HCT116 (cell line): Measurements from ENCODE around the gene OPCML. TPM values are rescaled to one million over a fixed set of nuclear protein-coding genes. Genes with fewer than 3 reads are reported as not detected.

ENCODE experiments used
- ATAC-seq: fragments of 200-7000 bp; cut with Tn5 transposase; 2 replicates; pipeline ENCODE4 v1.9.1; 2020; ENCODE audit warnings: mild to moderate bottlenecking, moderate library complexity
- BruUV-seq: library from RNA; stranded (reverse); fragments of 400-500 nt; replicated peaks from 2 replicates; lab custom pipeline; 2021; lab: Mats Ljungman, UMichigan
- CTCF ChIA-PET: fragments of 300-600 bp; sonication (Branson Sonifier 250); formaldehyde crosslinking; loops from one replicate; lab custom pipeline; 2021; ENCODE audit warnings: antibody characterized with exemption; lab: Charles Lee
- POLR2A ChIA-PET: fragments of 300-600, 350-600 bp; sonication (Branson Sonifier 250); formaldehyde crosslinking; loops from one replicate; lab custom pipeline; 2021; ENCODE audit warnings: antibody characterized with exemption; lab: Charles Lee
- RAD21 ChIA-PET, 2 experiments: fragments of 300-600 bp; sonication (Branson Sonifier 250); formaldehyde crosslinking; loops; one replicate each; lab custom pipeline; 2023; ENCODE audit warnings: low total read pairs in 2 of 2; ENCODE audit not compliant: uncharacterized antibody in 2 of 2, unreplicated experiment in 2 of 2, low non-redundant PET in 1 of 2; lab: Charles Lee
- DNase-seq: peaks from one replicate; pipeline ENCODE4 v3.0.0-alpha.2; 2010; ENCODE audit warnings: low read depth, low spot score
- H2AFZ ChIP-seq: fragments of 200-600 bp; shearing (Covaris generic), sonication (generic); 2 replicates; pipeline ENCODE4 v1.6.1; 2017; ENCODE audit warnings: low read depth, mixed run types, mixed read lengths, antibody characterized with exemption, low read length; ENCODE audit not compliant: poor library complexity, severe bottlenecking
- H3K27ac ChIP-seq: 2 replicates; pipeline ENCODE4 v1.5.1; 2012; ENCODE audit warnings: low read depth, low read length
- H3K27me3 ChIP-seq: fragments of 200-600 bp; sonication (generic); 2 replicates; pipeline ENCODE4 v1.6.1; 2016; ENCODE audit warnings: mixed run types, low read length, mixed read lengths; ENCODE audit not compliant: insufficient read depth
- H3K36me3 ChIP-seq, 2 experiments: fragments of 200-500 bp in 1 of 2; fragments of 200-600 bp in 1 of 2; sonication (Bioruptor generic) in 1 of 2; sonication (generic) in 1 of 2; 2 replicates each; pipeline versions ENCODE4 v1.5.1 to v1.6.1; 2014 to 2016; ENCODE audit warnings: low read length in 2 of 2, inconsistent platforms in 1 of 2, mixed read lengths in 1 of 2, mixed run types in 1 of 2; ENCODE audit not compliant: insufficient read depth in 2 of 2, control insufficient read depth in 1 of 2
- H3K4me1 ChIP-seq, 2 experiments: fragments of 200-600 bp in 1 of 2; sonication (generic) in 1 of 2; 2 replicates each; pipeline versions ENCODE4 v1.5.1 to v1.6.1; 2012 to 2017; ENCODE audit warnings: low read length in 2 of 2, inconsistent platforms in 1 of 2, mild to moderate bottlenecking in 1 of 2, mixed read lengths in 1 of 2, mixed run types in 1 of 2, moderate library complexity in 1 of 2; ENCODE audit not compliant: insufficient read depth in 2 of 2, control insufficient read depth in 1 of 2
- H3K4me2 ChIP-seq: fragments of 200-600 bp; sonication (generic); 2 replicates; pipeline ENCODE4 v1.6.1; 2017; ENCODE audit warnings: mixed run types, low read length, mixed read lengths
- H3K4me3 ChIP-seq, 2 experiments: fragments of 200-600 bp in 1 of 2; sonication (generic) in 1 of 2; replicated peaks in 1 of 2; 2 replicates each; pipeline ENCODE4 v1.5.1; 2011 to 2016; ENCODE audit warnings: low read length in 2 of 2, control low read depth in 1 of 2, low read depth in 1 of 2, mild to moderate bottlenecking in 1 of 2, mixed read lengths in 1 of 2, mixed run types in 1 of 2
- H3K79me2 ChIP-seq: fragments of 200-600 bp; sonication (generic); 2 replicates; pipeline ENCODE4 v1.6.1; 2017; ENCODE audit warnings: mild to moderate bottlenecking, mixed run types, low read length, moderate library complexity, mixed read lengths; ENCODE audit not compliant: insufficient read depth
- H3K9ac ChIP-seq: fragments of 200-600 bp; sonication (generic); 2 replicates; pipeline ENCODE4 v1.6.1; 2016; ENCODE audit warnings: low read length, mixed read lengths
- H3K9me2 ChIP-seq: fragments of 200-600 bp; sonication (generic), shearing (Covaris generic); 2 replicates; pipeline ENCODE4 v1.6.1; 2017; ENCODE audit warnings: mixed run types, mild to moderate bottlenecking, moderate library complexity; ENCODE audit not compliant: insufficient read depth
- H3K9me3 ChIP-seq, 2 experiments: fragments of 200-500 bp in 1 of 2; fragments of 200-600 bp in 1 of 2; sonication (Bioruptor generic) in 1 of 2; sonication (generic) in 1 of 2; 2 replicates each; pipeline ENCODE4 v1.6.1; 2014 to 2017; ENCODE audit warnings: low read length in 2 of 2, mixed read lengths in 2 of 2, inconsistent platforms in 1 of 2, low read depth in 1 of 2, mild to moderate bottlenecking in 1 of 2, mixed run types in 1 of 2, moderate library complexity in 1 of 2; ENCODE audit not compliant: control insufficient read depth in 1 of 2, insufficient read depth in 1 of 2
- H4K20me1 ChIP-seq: fragments of 200-600 bp; sonication (generic), shearing (Covaris generic); 2 replicates; pipeline ENCODE4 v1.6.1; 2017; ENCODE audit warnings: mixed run types, mild to moderate bottlenecking, moderate library complexity; ENCODE audit not compliant: insufficient read depth
- ELF1 ChIP-seq: IDR thresholded peaks from 2 replicates; pipeline ENCODE4 v1.6.1; 2012; ENCODE audit warnings: low read depth, borderline replicate concordance
- EZH2phosphoT487 ChIP-seq: fragments of 200-600 bp; IDR thresholded peaks from 2 replicates; pipeline ENCODE4 v1.6.1; 2018; ENCODE audit warnings: antibody characterized with exemption, borderline replicate concordance
- JUND ChIP-seq: IDR thresholded peaks from 2 replicates; pipeline ENCODE4 v1.6.1; 2012
- POLR2A ChIP-seq: IDR thresholded peaks from 2 replicates; pipeline ENCODE4 v1.7.0; 2011; ENCODE audit warnings: borderline replicate concordance; ENCODE audit not compliant: insufficient read depth, insufficient read length; ENCODE audit errors: extremely low read depth
- POLR2AphosphoS5 ChIP-seq: IDR thresholded peaks from 2 replicates; pipeline ENCODE4 v1.6.1; 2011; ENCODE audit warnings: mild to moderate bottlenecking, low read depth, low read length, moderate library complexity
- SIN3A ChIP-seq: IDR thresholded peaks from 2 replicates; pipeline ENCODE4 v1.6.1; 2012; ENCODE audit warnings: low read depth
- SP1 ChIP-seq: IDR thresholded peaks from 2 replicates; pipeline ENCODE4 v1.6.1; 2012; ENCODE audit warnings: low read depth
- TCF7L2 ChIP-seq: IDR thresholded peaks from 2 replicates; pipeline ENCODE4 v1.7.0; 2011; ENCODE audit warnings: borderline replicate concordance, inconsistent platforms; ENCODE audit not compliant: insufficient read depth, insufficient read length; ENCODE audit errors: extremely low read depth
- YY1 ChIP-seq: IDR thresholded peaks from 2 replicates; pipeline ENCODE4 v1.6.1; 2011; ENCODE audit warnings: low read length, low read depth, moderate library complexity, mild to moderate bottlenecking; ENCODE audit not compliant: insufficient replicate concordance; ENCODE audit errors: extremely low read depth
- ZFX ChIP-seq: fragments of 450-650 bp; IDR thresholded peaks from 2 replicates; pipeline ENCODE4 v1.6.1; 2017
- ZNF274 ChIP-seq: fragments of 200-500 bp; sonication (Bioruptor generic); IDR thresholded peaks from 2 replicates; pipeline ENCODE4 v1.6.1; 2014; ENCODE audit warnings: mild to moderate bottlenecking, low read depth, low read length, inconsistent platforms
- intact Hi-C: fragments of 100-400 bp; cut with micrococcal nuclease; formaldehyde crosslinking; loops from 2 replicates; pipeline ENCODE4 v1.10.0; 2022
- total RNA-seq: library from RNA; stranded (reverse); gene quantifications from one replicate; pipeline ENCODE4 v1.2.1, GENCODE V29; 2021; ENCODE audit not compliant: unreplicated experiment
- TF ChIP-seq, protein P1 (sequence below): IDR thresholded peaks from 2 replicates; pipeline ENCODE4 v1.6.1; 2012
- TF ChIP-seq, protein P2 (sequence below): IDR thresholded peaks from 2 replicates; pipeline ENCODE4 v1.6.1; 2012
- TF ChIP-seq, protein P3 (sequence below), 3 experiments: fragments of 200-600 bp in 1 of 3; sonication (generic) in 1 of 3; IDR thresholded peaks in 2 of 3; conservative IDR thresholded peaks in 1 of 3; 2 replicates each; pipeline ENCODE4 v1.5.1; 2012 to 2017; ENCODE audit warnings: low read depth in 2 of 3, low read length in 2 of 3, antibody characterized with exemption in 1 of 3, borderline replicate concordance in 1 of 3, control low read depth in 1 of 3, mild to moderate bottlenecking in 1 of 3, mixed read lengths in 1 of 3, mixed run types in 1 of 3, moderate library complexity in 1 of 3; ENCODE audit not compliant: insufficient read depth in 1 of 3
- TF ChIP-seq, protein P4 (sequence below): IDR thresholded peaks from 2 replicates; pipeline ENCODE4 v1.6.1; 2012; ENCODE audit warnings: low read depth

OPCML gene
- total RNA-seq, 1 experiment from 2014 or later = not detected

DNA sequence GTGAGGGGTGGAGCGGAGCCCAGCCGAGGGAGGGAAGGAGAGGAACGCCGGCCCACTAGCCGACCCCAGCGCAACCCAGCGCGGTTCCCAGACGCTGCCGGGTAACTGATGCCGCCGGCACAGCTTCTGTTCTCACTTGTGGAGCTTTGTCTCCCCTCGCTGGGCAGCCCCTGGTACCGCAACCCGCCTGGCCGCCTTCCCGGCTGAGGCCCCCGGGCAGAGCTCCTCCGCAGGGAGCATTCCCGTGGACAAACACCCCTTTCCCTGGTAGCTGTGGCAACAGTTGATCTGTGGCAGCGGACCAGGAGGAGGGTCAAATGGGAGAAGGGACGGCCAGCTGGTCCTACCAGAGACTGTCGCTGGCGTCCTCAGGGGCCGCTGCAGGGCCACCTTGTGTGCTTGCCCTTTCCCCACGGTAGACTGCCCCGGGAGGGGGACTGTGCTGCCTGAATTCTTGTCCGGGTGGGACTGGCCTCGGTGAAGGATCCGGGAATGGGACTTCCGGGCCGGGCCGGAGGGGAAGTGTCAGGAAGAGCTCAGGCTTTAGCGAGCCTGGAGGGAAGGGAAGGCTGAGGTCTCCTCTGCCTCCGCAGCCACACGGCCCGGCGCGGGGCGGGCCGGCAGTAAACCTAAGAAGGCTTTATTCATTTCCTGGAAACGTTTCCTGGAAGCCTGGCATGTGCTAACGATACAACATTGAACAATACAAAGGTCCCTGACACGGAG lies 468.0 kb downstream of the OPCML start:
- Histone ChIP-seq H3K4me1 (no peaks in the 10 kb centered on the region), H3K9ac (no peak overlapping the region), H3K9me3 (no peaks in the 10 kb centered on the region; a peak in 2 of 4 replicates), H3K27me3 (no peaks in the 10 kb centered on the region), H3K36me3 (no peaks in the 10 kb centered on the region), H3K79me2 (no peaks in the 10 kb centered on the region), H3K4me2 (no peak overlapping the region), H4K20me1 (no peaks in the 10 kb centered on the region), H2AFZ (no peak overlapping the region), H3K27ac (no peak overlapping the region), H3K9me2 (no peaks in the 10 kb centered on the region), H3K4me3 (no peak overlapping the region)
- BruUV-seq = no TSS peak
- CTCF ChIA-PET = no interaction called here
- RAD21 ChIA-PET = no interaction called here
- ATAC-seq (no peak), DNase-seq (no peak)
- TF ChIP-seq, protein P1, sequence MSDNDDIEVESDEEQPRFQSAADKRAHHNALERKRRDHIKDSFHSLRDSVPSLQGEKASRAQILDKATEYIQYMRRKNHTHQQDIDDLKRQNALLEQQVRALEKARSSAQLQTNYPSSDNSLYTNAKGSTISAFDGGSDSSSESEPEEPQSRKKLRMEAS = no peak
- TF ChIP-seq YY1 = no peak
- TF ChIP-seq, protein P2, sequence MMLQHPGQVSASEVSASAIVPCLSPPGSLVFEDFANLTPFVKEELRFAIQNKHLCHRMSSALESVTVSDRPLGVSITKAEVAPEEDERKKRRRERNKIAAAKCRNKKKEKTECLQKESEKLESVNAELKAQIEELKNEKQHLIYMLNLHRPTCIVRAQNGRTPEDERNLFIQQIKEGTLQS = no peak
- no peak for TF ChIP-seq TCF7L2
- TF ChIP-seq POLR2AphosphoS5 = no peak
- TF ChIP-seq EZH2phosphoT487 = no peak
- no peak for TF ChIP-seq JUND
- no peak for TF ChIP-seq ZFX
- no peak for TF ChIP-seq POLR2A
- no peak for TF ChIP-seq ELF1
- TF ChIP-seq, protein P3, sequence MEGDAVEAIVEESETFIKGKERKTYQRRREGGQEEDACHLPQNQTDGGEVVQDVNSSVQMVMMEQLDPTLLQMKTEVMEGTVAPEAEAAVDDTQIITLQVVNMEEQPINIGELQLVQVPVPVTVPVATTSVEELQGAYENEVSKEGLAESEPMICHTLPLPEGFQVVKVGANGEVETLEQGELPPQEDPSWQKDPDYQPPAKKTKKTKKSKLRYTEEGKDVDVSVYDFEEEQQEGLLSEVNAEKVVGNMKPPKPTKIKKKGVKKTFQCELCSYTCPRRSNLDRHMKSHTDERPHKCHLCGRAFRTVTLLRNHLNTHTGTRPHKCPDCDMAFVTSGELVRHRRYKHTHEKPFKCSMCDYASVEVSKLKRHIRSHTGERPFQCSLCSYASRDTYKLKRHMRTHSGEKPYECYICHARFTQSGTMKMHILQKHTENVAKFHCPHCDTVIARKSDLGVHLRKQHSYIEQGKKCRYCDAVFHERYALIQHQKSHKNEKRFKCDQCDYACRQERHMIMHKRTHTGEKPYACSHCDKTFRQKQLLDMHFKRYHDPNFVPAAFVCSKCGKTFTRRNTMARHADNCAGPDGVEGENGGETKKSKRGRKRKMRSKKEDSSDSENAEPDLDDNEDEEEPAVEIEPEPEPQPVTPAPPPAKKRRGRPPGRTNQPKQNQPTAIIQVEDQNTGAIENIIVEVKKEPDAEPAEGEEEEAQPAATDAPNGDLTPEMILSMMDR (IDR thresholded peaks at IDR 0.05 in 2 of 3, conservative IDR thresholded peaks at IDR 0.05 in 1 of 3; ENCODE audit: borderline replicate concordance in 1 of 3, insufficient read depth in 1 of 3, low read depth in 2 of 3, low read length in 2 of 3) = no peak
- TF ChIP-seq, protein P4, sequence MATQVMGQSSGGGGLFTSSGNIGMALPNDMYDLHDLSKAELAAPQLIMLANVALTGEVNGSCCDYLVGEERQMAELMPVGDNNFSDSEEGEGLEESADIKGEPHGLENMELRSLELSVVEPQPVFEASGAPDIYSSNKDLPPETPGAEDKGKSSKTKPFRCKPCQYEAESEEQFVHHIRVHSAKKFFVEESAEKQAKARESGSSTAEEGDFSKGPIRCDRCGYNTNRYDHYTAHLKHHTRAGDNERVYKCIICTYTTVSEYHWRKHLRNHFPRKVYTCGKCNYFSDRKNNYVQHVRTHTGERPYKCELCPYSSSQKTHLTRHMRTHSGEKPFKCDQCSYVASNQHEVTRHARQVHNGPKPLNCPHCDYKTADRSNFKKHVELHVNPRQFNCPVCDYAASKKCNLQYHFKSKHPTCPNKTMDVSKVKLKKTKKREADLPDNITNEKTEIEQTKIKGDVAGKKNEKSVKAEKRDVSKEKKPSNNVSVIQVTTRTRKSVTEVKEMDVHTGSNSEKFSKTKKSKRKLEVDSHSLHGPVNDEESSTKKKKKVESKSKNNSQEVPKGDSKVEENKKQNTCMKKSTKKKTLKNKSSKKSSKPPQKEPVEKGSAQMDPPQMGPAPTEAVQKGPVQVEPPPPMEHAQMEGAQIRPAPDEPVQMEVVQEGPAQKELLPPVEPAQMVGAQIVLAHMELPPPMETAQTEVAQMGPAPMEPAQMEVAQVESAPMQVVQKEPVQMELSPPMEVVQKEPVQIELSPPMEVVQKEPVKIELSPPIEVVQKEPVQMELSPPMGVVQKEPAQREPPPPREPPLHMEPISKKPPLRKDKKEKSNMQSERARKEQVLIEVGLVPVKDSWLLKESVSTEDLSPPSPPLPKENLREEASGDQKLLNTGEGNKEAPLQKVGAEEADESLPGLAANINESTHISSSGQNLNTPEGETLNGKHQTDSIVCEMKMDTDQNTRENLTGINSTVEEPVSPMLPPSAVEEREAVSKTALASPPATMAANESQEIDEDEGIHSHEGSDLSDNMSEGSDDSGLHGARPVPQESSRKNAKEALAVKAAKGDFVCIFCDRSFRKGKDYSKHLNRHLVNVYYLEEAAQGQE = no peak
- no peak for TF ChIP-seq ZNF274
- no peak for TF ChIP-seq SIN3A
- TF ChIP-seq SP1 = no peak
- intact Hi-C loops = no loop called here
- POLR2A ChIA-PET = no interaction called here
